Astrocyte of the cerebellum (primary cell): ENCODE data around the gene UQCC2.

Experiments used
- DNase-seq: peaks from one replicate; pipeline ENCODE4 v3.0.0-alpha.2; 2011; ENCODE audit warnings: low read depth
- H3K4me3 ChIP-seq: 2 replicates; pipeline ENCODE4 v1.5.1; 2011; ENCODE audit warnings: mild to moderate bottlenecking, low read depth, low read length, moderate library complexity
- in situ Hi-C: cut with HindIII; loops from 2 replicates; pipeline ENCODE4 v1.10.0; 2017; ENCODE audit warnings: low sequenced_read_pairs
- TF ChIP-seq, protein P1 (sequence below): IDR thresholded peaks from 2 replicates; pipeline ENCODE4 v1.5.1; 2012; ENCODE audit warnings: low read length, low read depth, moderate library complexity, mild to moderate bottlenecking; ENCODE audit errors: missing control alignments

UQCC2 gene

GRCh38 chr6:33723371-33724085, 12.0 kb upstream of the UQCC2 start:
- no peak for DNase-seq
- TF ChIP-seq, protein P1, sequence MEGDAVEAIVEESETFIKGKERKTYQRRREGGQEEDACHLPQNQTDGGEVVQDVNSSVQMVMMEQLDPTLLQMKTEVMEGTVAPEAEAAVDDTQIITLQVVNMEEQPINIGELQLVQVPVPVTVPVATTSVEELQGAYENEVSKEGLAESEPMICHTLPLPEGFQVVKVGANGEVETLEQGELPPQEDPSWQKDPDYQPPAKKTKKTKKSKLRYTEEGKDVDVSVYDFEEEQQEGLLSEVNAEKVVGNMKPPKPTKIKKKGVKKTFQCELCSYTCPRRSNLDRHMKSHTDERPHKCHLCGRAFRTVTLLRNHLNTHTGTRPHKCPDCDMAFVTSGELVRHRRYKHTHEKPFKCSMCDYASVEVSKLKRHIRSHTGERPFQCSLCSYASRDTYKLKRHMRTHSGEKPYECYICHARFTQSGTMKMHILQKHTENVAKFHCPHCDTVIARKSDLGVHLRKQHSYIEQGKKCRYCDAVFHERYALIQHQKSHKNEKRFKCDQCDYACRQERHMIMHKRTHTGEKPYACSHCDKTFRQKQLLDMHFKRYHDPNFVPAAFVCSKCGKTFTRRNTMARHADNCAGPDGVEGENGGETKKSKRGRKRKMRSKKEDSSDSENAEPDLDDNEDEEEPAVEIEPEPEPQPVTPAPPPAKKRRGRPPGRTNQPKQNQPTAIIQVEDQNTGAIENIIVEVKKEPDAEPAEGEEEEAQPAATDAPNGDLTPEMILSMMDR = no peak
- no peak overlapping the region for H3K4me3 ChIP-seq
- in situ Hi-C loops = no loop called here

- DNase-seq = no peak
- H3K4me3 ChIP-seq = no peak overlapping the region
- TF ChIP-seq, protein P1 = no peak
- in situ Hi-C loops = no loop called here
Observed at GRCh38 chr6:33722103-33722623, 10.7 kb upstream of the UQCC2 start.

GRCh38 chr6:33721508-33721907, 10.0 kb upstream of the UQCC2 start:
- DNase-seq = no peak
- TF ChIP-seq, protein P1 = no peak
- no peak overlapping the region for H3K4me3 ChIP-seq
- in situ Hi-C loops = no loop called here

DNA sequence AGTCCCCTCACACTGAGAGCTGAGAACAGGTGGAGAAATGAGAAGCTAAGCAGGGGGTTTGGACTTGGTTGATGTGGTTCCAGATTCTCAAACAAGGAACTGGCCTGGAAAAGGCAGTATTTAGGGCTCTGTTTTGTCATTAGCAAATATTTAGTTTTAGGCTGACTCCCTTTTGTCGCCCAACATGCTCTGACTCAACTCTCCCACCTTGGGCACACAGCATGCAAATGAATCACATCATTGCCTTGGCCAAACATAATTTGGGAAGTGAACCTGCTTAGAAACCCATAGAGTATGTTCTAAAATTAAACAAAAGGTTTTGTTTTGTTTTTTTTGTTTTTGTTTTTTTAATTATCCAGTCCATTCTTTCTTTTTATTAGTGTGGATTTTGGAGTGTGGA, 9.5 kb upstream of the UQCC2 start:
- TF ChIP-seq, protein P1 = no peak
- no peak overlapping the region for H3K4me3 ChIP-seq
- no peak for DNase-seq
- in situ Hi-C loops = no loop called here

DNA sequence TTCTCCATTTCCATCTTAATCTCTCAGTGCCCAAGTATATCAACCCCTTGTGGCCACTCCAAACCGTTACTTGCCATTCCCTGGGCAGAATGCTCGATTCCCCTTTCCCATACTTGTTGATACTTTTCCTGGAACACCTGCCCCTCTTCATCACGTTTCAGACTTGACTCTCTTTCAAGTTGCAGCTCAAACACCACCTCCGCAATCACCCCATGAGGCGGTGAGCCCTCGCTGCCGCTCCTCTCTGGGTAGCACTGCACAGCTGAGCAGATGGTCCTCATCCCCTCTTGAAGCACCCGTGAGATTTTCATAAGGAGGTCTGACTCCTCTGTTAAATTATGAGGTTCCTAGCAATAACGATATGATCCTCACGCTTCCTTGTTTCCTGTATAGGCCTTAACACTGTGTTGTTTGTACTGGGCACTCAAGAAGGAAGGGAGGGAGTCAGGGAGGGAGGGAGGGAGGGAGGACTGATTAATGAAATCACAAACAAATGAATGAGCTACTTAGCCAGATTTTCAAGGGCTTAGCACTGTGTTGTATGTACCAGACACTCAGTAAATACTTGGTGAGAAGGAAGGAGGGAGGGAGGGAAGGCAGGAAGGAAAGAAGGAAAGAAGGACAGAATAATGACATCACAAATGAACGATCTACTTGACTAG, 8.0 kb upstream of the UQCC2 start:
- no peak for DNase-seq
- TF ChIP-seq, protein P1 = no peak
- in situ Hi-C loops = loop anchor here (10.0 kb wide), 1 partner anchor 115 kb away; no protein-coding TSS in a partner anchor
- no peak overlapping the region for H3K4me3 ChIP-seq

DNA sequence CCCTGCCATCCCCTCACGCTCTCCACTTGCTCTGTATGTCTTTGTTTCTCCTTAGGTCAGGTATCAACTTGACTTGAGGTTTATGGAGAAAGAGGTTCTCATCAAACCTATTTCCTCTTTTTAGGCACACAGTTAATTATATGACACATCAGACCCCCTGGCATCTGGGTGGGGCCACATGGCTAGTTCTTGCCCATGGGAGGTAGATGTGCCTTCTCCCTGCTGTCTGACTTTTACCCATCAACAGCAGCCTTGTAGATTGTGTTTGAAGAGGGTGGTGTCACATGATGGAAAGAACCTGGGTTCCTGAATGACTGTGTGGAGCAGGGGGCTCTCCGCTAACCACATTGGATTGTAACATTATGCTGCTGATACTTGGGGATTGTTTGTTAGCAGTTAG, 7.2 kb upstream of the UQCC2 start:
- no peak overlapping the region for H3K4me3 ChIP-seq
- in situ Hi-C loops = loop anchor here (10.0 kb wide), 1 partner anchor 114 kb away; no protein-coding TSS in a partner anchor
- TF ChIP-seq, protein P1 = no peak
- no peak for DNase-seq
